Fibroblast of pulmonary artery (primary cell): ENCODE results near the gene PPM1L.
"Not testable (repeated sequence)": the region's sequence is repeated elsewhere in the genome, so short reads cannot be mapped to it uniquely, and the experiment has no call there.

Experiments
- DNase-seq: peaks from one replicate; pipeline ENCODE4 v3.0.0-alpha.2; 2010; ENCODE audit warnings: low read depth
- H3K4me3 ChIP-seq: replicated peaks from 2 replicates; pipeline ENCODE4 v1.5.1; 2011; ENCODE audit warnings: low read depth, mild to moderate bottlenecking, control low read depth, low read length, moderate library complexity
- TF ChIP-seq, protein P1 (sequence below): IDR thresholded peaks from 2 replicates; pipeline ENCODE4 v1.5.1; 2011; ENCODE audit warnings: mild to moderate bottlenecking, control low read depth, low read length, inconsistent platforms; ENCODE audit errors: missing control alignments

Gene PPM1L

DNA sequence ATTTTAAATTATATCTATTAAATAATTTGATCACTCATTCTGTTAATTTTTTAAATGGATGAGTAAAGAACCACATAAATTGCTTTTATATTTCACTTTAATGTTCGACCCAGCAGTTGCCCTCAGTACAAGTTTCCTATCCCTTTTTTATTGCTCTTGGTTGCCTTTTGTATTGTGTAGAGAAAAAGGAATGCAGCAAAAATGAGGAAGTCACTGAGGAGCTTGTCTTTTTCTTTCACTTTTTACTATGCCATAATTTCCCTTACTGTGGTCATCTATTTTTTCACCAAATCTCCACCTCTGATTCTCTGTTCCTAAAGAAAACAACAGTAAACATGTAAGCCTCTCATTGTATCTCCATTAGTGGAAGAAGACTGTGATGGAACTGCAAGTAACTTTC lies 226.5 kb downstream of the PPM1L start:
- DNase-seq, result no peak
- TF ChIP-seq, protein P1, sequence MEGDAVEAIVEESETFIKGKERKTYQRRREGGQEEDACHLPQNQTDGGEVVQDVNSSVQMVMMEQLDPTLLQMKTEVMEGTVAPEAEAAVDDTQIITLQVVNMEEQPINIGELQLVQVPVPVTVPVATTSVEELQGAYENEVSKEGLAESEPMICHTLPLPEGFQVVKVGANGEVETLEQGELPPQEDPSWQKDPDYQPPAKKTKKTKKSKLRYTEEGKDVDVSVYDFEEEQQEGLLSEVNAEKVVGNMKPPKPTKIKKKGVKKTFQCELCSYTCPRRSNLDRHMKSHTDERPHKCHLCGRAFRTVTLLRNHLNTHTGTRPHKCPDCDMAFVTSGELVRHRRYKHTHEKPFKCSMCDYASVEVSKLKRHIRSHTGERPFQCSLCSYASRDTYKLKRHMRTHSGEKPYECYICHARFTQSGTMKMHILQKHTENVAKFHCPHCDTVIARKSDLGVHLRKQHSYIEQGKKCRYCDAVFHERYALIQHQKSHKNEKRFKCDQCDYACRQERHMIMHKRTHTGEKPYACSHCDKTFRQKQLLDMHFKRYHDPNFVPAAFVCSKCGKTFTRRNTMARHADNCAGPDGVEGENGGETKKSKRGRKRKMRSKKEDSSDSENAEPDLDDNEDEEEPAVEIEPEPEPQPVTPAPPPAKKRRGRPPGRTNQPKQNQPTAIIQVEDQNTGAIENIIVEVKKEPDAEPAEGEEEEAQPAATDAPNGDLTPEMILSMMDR, result no peak
- no peak overlapping the region for H3K4me3 ChIP-seq

DNA sequence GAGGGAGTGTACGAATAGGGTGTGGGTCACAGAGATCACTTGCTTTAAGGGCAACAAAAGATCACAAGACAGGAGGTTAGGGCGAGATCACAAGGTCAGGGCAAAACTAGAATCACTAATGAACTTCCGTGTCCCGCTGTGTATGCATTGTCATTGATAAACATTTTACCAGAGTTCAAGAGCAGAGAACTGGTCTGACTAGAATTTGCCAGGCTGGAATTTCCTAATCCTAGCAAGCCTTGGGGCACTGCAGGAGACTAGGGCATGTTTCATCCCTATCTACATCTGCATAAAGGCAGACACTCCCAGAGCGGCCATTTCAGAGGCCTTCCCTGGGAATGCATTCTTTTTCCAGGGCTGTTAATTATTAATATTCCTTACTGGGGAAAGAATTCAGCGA lies 227.9 kb downstream of the PPM1L start:
- not testable (repeated sequence) for H3K4me3 ChIP-seq, DNase-seq

DNA sequence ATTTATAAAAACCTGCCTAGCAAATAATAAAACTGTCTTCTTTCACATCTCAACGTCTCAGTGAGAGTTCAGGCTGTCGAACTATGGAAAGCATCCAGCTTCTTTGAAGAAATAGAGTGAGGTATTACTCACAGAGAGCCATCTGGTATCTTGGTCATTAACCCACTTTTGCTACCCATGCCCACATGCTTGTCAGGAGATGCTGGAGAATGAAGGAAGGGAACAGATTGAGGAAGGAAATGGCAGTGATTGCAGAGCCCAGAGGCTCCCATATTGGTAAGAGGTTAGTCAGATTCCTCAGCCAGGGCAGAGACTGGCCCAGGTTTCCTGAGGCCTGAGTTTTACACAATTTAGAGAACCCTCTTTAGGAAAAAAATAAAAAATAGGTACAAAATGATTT lies 230.0 kb downstream of the PPM1L start:
- no peak overlapping the region for H3K4me3 ChIP-seq
- TF ChIP-seq, protein P1, result no peak
- DNase-seq, result no peak

DNA sequence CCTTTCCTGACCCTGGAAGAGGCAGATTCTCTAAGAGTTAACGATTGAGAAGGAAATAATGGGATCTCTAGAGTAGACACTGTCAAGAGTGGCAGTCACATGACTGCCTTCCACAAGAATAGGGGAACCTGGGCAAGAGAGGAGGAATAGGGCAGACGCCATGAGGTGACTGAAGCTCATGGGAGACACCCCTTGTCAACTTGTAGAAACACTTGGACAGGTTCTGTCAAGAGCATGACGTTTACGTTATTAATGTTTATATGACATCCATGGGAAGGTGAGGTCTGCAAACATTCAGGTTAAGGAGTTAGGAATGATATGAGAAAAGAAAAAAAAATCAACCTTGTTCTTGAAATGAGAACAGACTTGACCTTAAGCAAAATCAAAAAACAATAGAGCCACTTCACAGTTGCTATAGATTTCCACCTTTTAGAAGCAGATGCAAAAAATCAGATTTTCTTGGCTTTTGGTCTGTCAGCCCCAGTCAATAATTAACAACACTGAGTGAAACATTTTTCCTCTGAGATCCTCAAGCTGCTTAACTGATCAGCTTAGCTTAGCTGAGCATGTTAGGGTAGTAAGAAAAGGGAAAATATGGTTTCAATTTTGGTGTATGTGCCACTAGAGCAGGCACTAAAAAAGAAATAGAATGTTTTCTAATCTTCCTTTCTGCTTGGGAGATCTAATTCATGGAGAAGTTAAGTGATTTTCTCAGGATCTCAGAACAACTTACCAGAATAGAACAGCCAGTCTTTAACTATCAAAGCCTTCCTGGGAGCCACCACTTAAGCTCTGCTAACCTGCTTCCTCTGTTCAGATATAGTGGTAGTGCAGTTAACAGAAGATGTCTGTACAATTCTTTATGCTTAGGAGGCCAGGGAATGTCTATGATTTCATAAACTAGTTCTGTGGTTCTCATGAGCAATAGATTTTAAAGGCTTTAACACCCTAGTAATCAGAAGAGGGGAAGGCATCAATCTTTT lies 232.2 kb downstream of the PPM1L start:
- TF ChIP-seq, protein P1, result no peak

DNA sequence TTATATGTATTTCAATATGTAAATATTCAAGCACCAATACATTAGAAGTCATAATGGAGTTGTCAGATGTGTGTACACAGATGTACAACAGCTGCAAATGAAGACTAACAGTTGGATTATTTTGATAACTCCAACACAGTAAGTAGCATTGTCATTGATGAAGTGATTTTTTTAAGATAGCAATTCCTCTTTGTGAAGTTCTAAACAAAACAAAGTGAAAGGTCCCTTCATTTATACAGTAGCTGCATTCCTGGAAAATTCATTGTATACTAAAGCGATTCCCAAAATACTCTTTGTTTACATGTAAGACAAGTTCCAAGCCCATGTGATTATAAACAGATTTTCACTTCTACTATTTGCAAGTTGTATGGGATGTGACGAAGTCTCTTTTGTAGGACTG lies 234.4 kb downstream of the PPM1L start:
- no peak overlapping the region for H3K4me3 ChIP-seq
- TF ChIP-seq, protein P1, result no peak
- no peak for DNase-seq

More for the DNA sequence above, 232.2 kb downstream of the PPM1L start:
- H3K4me3 ChIP-seq, result no peak overlapping the region
- no peak for DNase-seq

DNA sequence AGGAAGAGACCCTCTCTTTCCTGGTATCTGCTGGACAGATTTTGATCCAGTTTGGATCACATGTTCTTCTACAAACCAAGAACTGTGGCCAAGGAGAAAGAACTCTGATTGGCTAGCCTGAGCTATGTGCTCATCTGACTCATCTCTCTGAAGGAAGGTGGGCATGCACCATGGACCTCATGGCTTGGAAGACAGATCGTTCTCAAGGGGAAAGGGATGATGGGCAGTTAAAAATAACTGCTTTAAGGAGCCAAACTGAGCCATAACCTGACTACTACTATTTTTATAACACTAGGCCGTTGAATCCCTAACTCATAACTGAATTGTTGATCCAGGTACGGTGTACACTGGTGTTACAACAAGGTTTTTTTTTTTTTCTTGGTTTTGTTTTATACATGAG lies 236.7 kb downstream of the PPM1L start:
- no peak for DNase-seq
- no peak overlapping the region for H3K4me3 ChIP-seq
- TF ChIP-seq, protein P1, result no peak

DNA sequence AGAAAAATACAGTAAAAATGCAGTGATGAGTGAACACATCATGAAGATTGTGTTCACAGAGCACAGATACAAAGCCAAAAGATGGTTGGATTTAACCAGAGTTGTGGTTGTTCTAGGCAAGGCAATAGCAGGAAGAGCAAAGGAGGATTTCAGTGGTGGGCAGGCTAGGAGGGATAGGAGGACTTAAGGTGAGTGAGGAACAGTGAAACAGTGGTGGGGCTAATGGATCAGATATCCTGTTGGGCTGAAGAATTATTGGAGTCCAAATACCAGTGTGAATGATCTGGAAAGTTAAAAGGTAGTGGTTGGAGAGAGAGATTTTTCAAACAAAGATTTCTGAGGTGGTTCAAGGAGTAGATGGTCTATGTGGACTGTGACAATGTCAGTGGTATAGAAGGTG lies 240.8 kb downstream of the PPM1L start:
- DNase-seq, result no peak
- no peak overlapping the region for H3K4me3 ChIP-seq
- TF ChIP-seq, protein P1, result no peak
